NCI-H1694 treated with DMSO at 0.1 percent for 48 hours (cell line): ENCODE measurements around the gene EPN2.

ENCODE experiments used
- DNase-seq: peaks from one replicate; lab custom pipeline; 2025; lab: John Stamatoyannopoulos, UW

The EPN2 gene

DNA sequence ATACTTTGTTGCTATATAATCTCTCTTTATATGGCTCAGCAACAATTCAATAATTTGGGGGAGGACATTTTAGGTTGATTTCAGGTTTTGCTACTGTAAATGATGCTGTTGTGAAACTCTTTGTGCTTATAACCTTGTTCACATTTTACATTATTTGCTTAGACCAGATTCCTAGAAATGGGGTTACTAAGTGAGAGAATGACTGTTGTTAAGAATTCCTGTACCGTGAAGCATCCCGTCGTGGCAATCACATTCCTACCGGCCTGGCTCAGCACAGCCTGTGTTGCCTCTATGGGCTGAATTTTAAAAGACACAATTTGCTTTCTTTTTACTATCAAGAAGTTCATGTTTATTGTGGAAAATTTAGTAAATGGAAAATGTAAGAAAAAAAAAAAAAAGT is 94.0 kb downstream of the EPN2 start:
- no peak for DNase-seq

DNA sequence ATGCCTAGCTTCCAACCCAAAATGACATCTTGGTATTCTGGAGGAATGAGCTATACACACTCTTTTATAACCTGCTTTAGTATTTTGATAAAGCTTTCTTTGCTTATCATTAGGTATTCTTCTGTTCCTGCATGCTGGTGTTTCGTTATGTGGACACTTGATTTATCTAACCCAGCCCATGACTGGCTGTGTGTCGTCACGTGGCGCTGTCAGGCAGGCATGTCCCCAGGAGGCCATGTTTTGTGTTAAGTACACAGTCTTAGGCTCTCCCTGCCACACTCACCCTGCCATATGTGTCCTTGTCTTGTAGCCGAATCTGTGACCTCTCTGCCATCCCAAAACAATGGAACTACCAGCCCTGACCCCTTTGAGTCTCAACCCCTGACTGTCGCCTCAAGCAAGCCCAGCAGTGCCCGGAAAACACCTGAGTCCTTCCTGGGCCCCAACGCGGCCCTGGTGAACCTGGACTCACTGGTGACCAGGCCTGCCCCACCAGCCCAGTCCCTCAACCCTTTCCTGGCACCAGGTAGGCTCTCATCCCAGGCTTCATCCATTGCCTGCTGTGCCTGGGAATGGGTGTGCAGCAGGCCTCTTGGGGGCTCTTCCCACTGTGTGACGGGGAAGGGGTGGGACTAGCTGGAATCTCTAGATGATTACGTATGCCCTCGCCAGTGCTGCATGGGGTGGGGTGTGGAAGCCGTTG is 94.5 kb downstream of the EPN2 start:
- DNase-seq: no peak

DNA sequence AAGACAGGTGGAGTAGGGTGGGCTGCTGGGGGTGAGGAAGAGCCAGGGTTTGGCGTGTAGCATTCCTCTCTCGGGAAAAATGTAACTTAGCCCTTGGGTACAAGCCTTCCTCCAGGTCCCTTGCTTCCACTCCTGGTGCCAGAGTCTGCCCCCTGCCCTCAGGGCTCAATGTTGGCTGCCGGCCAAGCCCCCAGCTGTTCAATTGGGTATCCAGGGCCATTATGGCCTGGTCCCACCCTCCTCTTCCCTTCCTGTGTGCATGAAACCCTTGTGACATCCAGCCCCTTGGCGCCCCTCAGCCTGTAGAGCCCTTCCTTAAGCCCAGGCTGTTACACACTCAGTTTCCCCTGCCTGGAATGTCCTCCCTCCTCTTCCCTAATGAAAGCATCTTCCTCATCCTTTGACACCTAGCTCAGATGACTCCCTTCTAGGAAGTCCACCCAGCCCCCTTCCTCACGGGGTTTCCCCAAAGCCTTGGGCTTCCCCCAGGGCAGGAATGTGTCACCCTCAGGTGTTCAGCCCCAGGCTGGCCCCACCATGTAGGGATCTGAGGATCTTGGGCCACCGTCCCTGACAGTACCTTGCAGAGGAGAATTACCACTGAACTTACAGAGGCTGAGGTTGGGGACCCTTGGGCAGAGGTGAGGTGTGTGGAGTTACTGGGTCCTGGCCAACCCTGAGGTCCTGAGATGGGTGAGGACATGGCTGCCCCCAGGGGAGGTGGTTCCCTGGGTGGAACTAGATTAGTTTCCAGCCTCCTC is 95.4 kb downstream of the EPN2 start:
- no peak for DNase-seq

GRCh38 chr17:19333132-19333440 is 95.9 kb downstream of the EPN2 start:
- no peak for DNase-seq

DNA sequence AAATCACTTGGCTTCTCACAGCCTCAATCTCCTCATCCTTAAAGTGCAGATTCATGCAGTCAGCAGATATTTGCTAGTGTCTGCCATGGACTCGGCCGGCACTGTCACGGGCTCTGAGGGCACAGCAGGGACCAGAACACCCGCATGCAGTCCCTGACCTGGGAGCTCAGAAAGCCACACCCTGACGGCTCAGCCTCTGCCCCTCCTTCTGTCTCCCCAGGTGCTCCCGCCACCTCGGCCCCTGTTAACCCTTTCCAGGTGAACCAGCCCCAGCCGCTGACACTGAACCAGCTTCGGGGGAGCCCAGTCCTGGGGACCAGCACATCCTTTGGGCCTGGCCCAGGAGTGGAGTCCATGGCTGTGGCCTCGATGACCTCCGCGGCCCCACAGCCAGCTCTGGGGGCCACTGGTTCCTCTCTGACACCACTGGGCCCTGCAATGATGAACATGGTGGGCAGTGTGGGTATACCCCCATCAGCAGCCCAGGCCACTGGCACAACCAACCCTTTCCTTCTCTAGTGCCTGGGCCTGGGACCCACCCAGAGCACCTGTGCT is 96.6 kb downstream of the EPN2 start:
- no peak for DNase-seq

GRCh38 chr17:19334331-19334730 is 97.2 kb downstream of the EPN2 start:
- no peak for DNase-seq

DNA sequence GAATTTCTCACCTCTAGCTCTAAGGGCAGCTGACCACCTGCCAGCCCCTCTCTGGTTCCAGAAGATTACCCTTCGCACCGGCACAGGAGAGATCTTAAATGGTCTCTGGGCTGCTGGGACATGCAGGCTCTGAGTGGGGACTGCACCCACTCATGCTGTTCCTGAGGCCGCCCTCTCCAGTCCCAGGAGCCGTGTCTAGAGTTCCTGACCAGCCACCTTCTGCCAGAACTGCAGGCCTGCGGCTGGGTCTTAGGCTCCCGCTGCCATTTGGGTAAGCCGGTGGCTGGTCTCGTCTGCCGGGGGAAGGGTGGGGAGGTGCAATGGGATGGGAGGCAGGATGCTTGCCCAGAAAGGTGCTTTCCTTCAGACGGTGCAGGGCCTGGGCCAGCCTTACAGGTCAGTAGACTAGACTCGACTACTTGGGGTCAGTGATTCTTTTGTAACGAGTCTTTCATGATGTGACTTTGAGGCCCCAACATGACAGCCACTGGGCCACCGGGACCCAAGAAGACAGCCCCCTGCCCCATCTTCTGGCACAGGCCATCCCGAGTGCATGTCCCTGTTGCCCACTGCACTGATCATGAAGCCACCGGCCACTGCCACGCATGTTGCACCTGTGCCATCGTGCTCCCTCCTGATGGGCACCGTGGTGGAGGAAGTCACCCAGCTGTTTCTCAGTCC is 98.9 kb downstream of the EPN2 start:
- DNase-seq: no peak

- DNase-seq: no peak
Measured at GRCh38 chr17:19336938-19337711, 100.0 kb downstream of the EPN2 start.

- DNase-seq: no peak
Measured at GRCh38 chr17:19337712-19338023, 100.5 kb downstream of the EPN2 start.

GRCh38 chr17:19338031-19338990 is 101.1 kb downstream of the EPN2 start:
- no peak for DNase-seq

DNA sequence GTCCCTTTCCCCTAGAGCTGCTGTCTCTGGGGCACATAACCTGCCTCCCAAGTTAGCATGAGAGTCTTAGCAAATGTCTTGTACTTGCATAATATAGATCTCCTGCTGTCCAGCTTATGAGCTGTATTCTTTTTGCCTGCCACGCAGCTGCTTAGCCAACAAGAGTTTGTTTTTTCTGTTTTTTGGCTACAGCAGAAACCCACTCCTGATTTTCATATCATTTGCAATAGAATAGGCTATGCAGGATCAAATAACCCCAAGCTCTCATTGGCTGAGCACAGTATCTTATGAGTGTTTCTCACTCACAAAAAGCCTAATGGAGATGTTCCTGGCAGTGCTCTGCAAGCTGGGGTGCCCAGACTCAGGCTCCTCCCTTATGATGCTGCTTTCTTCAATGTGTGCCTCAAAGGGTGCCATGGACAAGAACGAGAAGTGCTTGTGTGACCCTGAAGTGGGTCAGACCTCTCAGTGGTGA is 102.2 kb downstream of the EPN2 start:
- DNase-seq: no peak

GRCh38 chr17:19341211-19341631 is 104.1 kb downstream of the EPN2 start:
- no peak for DNase-seq

DNA sequence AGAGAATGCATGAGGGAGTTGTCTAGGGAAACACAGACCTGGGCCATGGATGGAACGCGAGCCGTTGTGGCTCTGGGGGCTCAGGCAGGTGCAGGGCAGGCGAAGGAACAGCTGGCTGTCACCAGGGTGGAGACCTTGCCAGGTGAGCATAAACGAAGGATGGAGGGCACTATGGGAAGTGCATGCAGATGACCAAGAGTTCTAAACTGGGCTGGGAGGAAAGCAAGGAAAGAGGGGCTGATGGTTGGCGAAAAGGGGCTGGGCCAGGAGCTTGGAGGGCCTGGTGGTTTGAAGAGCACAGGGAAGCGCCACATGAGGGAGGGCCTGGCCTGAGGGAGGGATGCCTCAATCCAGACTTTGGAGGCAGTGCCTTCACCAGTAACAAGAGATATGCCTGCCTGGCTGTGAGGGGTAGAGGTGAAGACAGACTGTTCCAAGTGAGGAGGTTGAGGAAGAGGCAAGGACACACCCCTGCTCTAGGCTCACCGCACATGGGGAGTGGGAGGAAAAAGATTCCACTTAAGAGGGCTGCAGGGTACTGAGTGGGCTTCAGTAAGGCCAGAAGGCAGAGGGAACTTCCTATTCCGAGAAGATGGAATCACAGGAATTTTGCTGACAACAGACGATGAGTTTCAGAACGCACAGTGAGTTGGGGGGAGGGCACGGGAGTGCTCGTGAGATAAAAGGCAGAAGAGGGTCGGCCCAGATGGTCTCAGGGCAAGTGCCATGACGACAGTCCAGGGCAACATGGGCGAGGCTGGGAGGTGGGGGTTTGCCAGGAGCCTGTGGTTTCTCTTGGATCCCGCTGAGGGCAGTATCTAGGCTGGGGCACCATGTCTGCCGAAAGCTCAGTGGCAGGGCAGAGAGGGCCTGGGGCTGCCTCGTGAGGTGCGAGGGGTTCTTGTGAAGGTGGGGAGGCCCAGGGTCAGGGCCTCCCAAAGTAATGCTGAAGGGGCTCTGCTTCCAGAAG is 104.8 kb downstream of the EPN2 start:
- DNase-seq: no peak

DNA sequence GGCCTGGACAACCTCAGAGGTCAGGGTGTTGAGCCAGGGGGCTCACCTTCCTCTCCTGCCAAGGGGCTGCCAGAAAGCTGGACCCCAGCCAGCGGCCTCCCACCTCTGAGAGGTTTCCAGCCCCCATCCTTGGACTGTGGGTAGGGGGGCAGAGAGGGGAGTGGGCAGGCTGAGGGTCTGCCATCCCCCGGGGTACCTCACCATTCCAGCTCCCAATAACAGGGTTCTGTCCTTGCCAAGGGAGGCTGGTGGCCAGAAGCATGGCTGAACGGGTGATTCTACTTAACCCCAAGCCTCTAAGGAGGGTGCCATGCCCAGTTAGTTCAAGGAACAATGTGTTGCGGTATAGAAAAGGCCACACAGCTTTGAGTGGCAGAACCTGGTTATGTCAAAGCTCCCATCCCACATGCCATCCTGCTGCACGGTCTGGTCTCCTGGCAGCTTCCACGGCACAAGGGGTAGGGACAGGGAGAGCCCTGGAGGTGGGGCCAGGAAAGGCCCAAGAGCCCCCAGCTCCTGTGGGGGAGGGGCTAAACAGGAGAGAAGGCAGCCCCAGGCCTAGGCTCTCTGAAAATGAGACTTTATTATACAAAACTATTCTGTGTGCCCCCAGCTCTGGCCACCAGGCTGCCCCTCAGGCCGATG is 105.6 kb downstream of the EPN2 start:
- DNase-seq: no peak

DNA sequence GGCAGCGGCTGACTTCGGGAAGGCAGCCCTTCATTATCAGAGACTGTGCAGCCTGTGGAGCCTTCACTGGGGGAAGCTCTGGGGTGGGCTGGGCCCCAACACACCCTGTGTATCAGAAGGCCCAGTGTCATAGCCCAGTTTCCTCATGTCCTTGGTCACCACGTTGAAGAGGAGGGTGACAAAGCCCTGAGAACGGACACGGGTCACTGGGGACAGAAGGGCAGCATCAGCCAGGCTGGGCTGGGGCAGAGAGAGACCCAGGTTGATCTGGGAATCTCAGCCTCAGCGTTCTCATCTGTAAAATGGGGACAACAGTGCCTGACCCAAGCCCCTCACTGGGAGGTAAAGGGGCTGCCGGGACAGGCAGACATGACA is 106.1 kb downstream of the EPN2 start:
- no peak for DNase-seq

DNA sequence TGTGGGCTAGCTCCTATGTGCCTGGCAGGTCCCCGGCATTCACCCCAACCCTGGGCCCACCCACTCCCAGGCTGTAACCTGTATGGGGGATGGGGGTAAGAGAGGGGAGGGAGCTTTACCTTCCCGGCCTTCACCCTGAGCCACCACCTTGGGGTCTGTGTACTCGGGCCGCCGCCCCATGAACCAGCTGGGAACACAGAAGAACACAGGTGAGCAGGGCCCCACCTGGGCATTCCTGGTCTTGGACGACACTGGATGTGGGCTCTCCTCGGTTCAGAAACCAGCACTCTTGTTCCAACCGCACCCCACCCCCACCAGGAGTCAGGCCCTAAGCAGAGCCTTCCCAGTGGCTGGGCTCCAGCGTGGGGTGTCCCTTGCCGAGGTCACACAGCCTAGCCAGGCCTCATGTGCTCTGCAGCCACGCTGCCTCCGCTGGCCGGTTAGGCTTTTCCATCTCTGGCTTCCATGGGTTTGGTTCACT is 106.5 kb downstream of the EPN2 start:
- no peak for DNase-seq

DNA sequence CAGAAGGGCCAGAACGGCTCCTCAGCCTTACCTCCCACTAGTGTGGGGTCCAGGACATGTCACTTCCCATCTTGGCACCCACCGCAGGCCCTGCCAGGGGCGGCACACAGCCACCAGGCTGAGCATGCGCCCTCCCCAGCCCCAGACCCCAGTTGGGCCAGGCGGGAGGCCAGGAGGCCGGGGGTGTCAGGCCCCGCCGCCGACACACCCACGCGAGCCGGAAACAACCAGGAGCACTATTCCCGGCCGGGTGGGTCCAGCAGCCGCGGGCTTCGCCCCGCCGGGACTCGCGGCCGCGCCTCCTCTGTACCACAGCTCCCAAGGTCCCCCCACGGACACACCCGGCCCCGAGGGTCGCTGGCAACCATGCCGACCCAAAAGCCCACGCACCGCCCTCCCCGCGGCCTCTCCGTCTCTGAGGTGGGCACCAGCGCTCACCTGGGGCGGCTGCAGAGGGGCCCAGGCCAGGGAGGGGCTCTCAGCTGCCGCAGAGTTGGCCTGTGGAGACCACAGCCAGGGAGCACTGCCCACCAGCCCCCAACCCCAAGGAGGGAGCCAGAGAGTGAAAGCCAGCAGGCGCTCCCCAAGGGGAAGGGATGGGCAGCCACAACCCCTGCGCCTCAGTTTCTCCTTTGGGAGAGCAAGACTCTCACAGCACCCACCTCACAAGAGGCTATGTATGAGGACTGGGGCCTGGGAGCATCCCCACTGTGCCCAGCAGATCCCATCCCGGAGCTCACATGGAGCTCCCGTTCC is 107.3 kb downstream of the EPN2 start:
- no peak for DNase-seq

GRCh38 chr17:19345067-19345460 is 107.9 kb downstream of the EPN2 start:
- no peak for DNase-seq
